Bronchus fibroblast of lung (primary cell): ENCODE measurements around the gene PDIA5. TPM values are rescaled to one million over a fixed set of nuclear protein-coding genes. Genes with fewer than 3 reads are reported as not detected.

ENCODE experiments used
- total RNA-seq: library from RNA; depleted of rRNA; stranded (reverse); fragments of >200 nt; gene quantifications from 2 replicates; pipeline ENCODE4 v1.2.3, GENCODE V29; 2015

The PDIA5 gene
- 24.4 and 28.5 TPM in 2 replicates for total RNA-seq

DNA sequence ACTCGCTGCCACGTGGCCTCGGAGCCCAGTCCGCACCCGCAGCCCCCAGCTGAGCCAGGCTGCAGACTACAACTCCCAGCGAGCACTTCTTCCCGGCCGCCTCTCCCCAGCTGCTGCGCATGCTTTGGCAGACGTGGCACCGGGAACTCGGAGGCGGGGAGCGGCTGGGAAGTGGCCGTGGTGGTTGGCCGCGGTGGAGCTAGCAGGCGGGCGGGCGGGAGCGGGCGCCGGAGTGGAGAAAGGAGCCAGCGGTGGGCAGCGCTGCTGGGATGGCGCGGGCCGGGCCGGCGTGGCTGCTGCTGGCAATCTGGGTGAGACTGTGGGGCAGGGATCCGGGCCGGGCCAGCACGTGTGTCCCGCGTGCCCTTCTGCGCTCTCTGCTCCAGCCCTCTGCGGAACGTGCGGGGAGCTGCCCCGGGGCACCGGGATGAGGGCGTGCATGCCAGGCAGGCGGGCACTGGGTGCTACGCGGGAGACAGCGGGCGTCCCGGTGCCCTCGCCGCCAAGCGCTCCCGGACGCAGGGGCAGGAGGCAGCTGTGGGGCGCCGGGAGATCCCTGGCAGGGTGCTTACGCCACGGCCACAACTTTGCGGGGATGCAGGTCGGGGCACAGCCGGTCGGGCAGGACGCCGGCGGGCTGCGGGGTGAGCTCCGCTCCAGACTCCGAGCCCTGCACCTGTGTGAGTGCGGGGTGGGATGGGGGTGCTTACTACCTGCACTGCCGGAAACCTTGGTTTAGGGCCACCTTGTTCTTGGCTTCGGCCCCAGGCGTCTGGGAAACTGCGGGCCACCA is at the start of gene PDIA5:
PDIA5 (plus strand) TSS at position 130 of the 793 bp plus-strand sequence; CDS start at position 270, 140 bp downstream.

DNA sequence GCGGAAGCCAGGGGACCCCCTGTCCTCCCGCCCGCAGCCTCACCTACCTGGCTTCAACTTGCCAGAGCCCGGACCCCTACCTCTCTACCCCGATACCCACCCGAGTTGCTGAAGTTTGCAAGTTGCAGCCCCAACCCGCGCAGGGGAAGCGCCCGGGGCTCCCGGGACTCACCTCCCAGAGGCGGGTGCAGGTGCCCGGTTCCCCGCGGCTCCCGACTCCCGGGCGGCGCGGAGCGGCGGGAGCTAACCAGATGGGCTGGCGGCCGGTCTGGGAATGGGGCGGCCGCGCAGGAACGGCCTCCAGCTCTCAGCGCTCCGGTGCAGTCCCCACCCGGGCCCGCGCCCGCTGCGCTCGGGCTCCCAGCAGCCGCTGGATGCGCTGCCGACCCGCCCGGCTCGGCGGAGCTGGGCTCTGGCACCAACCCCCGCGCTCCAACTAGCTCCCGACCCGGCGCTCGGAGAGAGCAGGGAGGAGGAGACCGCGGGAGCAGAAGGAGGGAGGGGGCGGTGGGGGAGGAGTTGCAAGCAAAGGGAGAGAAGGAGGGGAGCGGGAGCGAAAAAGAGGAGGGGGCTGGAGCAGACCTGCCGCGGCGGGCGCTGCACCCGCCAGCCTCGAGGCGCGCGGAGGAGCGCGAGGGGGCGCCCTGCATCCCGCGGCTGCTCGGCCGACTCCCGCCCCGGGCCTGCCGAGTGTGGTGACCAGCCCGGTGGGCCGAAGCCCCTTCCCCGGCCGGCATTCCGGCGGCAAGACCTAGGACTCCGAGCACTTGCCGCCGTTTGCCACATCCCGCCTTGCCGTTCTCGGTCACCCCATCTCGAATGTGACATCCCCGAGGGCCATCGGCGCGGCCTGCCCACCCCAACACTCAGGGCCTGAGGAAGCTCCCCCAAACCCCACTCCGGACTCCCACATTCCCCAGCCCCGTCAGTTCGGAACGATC is 39.3 kb upstream of the PDIA5 start, which contains the start of gene SEMA5B:
SEMA5B (minus strand) TSS at position 472 of the 941 bp plus-strand sequence. CDS start 66,500 bp downstream, outside the sequence.

DNA sequence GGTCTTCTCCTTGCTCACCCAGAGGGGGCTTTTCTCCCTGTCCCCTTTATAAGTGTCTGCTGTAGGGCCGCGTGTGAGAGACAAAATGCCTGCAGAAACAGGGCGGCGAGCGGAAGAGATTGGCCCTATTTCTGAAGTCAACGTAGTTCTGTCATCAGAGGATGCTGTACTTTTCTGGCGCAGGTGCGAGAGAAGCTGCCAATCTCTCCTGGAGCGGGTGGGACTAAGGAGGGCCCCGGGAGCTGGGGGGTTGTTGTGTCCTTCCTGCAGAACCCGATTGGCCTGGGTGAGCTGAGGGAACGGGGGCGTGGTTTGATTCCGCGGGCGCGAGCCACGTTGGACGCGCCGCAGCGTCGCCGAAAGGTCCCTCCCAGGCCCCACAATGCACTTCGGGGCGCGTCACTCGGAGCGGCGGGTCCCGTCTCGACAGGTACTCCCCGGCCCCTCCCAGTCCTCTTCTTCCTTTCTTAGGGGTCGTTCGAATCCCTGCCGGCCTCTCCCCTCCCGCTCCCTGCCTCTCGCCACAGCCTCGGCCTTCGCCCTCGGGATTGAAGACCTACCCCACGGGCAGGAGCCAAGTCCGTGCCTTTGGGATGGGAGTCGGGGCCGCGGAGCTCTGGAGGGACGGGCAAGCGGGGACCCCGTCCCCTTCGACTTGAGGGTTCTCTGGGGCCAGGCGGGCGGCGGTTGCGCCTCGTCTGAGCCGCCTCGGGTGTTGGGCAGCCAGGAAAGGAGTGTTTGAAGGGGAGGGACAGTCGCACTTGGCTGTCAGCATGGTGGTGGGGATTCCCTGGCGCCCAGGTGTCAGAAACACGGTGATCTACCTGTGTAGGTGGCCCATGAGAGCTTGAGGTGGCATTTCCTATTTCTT is 135.0 kb downstream of the PDIA5 start, which contains the start of gene SEC22A:
SEC22A (plus strand) TSS at position 387 of the 871 bp plus-strand sequence. CDS start 7,275 bp downstream, outside the sequence.

Other genes starting within 250 kb of the PDIA5 start
- gene SEMA5B, start 39.3 kb upstream of the PDIA5 start, total RNA-seq: not detected in 2 replicates
- 43.0 and 50.9 TPM in 2 replicates for gene SEC22A, start 134.9 kb downstream of the PDIA5 start, total RNA-seq